Jurkat, Clone E6-1 (cell line): ENCODE data around the gene PSMB10.

Experiments used
- DNase-seq: peaks from one replicate; pipeline ENCODE4 v3.0.0-alpha.2; 2011; ENCODE audit warnings: low read depth, low spot score
- H3K4me3 ChIP-seq: 2 replicates; pipeline ENCODE4 v1.5.1; 2011; ENCODE audit warnings: mild to moderate bottlenecking, low read length, control low read depth, moderate library complexity

The PSMB10 gene

DNA sequence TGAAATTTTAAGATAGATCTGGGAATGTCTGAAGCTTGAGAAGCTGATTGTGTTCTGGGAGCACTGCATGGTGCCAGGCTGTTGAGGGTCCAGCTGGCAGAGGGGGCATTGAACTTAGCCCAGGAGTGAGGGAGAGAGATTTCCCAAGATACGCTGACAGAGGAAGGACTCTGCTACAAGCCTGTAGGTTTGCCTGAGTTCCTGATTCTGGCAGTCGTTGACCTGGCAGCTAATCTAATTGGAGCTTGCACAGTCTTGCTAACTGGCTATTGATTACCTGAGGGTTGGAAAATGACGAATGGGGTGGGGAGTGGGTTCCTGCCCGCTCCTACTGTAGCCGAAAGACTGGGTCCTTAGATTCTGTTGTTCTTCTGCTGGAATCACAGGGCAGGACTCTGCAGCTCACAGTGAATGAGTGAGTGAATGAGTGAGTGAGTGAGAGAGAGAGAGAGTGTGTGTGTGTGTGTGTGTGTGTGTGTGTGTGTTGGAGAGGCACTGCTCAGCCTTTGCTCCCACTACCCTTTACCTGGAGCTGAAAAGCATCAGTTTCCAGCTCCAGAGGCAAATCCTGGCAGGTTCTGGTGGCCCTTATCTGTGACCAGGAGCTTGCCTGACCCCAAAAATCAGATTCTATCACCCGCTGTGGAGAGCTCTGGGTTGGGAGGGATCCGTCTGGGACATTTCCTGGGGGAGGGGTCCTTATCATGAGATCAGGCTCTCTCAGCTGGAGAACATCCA, 21.7 kb downstream of the PSMB10 start:
- DNase-seq = no peak
- H3K4me3 ChIP-seq = no peak overlapping the region

DNA sequence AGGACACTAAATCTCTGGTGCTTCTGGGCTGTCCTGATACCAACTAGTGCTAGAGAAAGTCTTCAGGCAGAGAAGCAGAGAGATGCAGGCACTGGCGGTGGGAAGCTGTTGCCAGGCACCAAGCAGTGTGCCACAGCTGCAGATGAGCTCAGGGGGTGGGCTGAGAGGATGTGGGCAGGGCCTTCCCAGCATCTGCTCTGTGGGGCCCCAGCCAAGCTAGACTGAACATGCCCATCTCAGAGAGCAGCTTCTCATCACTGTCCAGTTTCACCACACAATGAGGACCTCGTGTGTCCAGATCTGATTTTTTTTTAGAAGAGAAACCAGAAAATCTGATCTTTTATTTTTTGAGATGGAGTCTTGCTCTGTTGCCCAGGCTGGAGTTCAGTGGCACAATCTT, 26.5 kb downstream of the PSMB10 start:
- H3K4me3 ChIP-seq = no peak overlapping the region
- peak; percentile 65 for DNase-seq

DNA sequence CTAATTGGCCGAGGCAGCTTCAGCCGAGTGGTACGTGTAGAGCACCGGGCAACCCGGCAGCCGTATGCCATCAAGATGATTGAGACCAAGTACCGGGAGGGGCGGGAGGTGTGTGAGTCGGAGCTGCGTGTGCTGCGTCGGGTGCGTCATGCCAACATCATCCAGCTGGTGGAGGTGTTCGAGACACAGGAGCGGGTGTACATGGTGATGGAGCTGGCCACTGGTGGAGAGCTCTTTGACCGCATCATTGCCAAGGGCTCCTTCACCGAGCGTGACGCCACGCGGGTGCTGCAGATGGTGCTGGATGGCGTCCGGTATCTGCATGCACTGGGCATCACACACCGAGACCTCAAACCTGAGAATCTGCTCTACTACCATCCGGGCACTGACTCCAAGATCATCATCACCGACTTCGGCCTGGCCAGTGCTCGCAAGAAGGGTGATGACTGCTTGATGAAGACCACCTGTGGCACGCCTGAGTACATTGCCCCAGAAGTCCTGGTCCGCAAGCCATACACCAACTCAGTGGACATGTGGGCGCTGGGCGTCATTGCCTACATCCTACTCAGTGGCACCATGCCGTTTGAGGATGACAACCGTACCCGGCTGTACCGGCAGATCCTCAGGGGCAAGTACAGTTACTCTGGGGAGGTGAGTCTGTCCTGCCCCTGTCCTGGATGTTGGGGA, 27.5 kb downstream of the PSMB10 start:
- no peak for DNase-seq
- no peak overlapping the region for H3K4me3 ChIP-seq

GRCh38 chr16:67907397-67908180, 29.1 kb downstream of the PSMB10 start:
- no peak overlapping the region for H3K4me3 ChIP-seq
- no peak for DNase-seq

- DNase-seq = no peak
- no peak overlapping the region for H3K4me3 ChIP-seq
Observed at GRCh38 chr16:67902831-67903230, 33.8 kb downstream of the PSMB10 start.

- no peak overlapping the region for H3K4me3 ChIP-seq
- no peak for DNase-seq
Observed at GRCh38 chr16:67901734-67902133, 34.9 kb downstream of the PSMB10 start.

DNA sequence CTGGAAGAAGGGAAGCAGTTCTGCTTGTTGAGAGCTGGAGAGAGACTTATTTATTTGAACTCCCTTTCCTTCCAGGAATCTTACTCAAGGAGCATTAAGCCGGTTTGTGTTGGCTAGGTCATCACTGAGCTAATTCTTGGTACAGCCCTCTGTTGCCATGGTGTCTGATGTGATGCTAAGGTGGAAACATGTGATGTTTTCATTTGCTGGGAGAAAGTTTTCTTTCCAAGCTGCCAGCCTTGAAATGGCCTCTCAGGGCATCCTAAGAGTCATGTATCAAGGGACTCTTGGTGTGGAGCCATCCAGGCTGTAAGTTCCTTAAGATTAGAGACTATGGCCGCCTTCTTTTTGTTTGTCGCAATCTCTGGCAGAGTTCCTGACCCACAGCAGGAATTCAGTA, 39.4 kb downstream of the PSMB10 start:
- DNase-seq = no peak
- no peak overlapping the region for H3K4me3 ChIP-seq

DNA sequence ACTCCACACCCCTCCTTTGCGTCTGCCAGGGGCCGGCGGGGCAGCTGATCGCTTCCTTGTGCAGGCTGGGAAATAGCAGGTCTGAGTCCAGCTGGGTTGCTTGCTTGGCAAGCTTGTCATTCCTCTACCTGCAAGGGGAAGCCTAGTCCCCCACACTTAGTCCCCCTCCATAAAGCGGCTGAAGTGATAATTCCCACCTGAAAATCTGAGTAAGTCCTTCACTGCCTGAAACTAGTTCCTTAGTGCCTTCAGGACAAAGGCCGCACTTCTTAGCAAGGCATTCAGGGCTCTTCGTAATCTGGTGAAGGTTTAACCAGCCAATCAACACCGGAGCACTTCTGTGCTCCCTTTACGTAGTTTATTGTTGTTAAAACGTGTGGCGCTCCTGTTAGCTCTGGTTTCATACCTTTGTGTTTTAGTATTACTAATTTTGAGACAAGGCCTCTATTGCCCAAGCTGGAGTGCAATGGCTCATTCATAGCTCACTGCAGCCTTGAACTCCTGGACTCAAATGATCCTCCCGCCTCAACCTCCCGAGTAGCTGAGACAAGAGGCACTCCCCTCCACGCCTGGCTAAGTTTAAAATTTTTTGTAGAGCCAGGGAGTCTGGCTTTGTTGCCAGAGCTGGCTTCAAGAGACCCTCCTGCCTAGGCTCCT, 42.8 kb downstream of the PSMB10 start:
- DNase-seq = no peak
- H3K4me3 ChIP-seq = peak overlapping the region; percentile 91

- H3K4me3 ChIP-seq = peak within 1 kb of the TSS; percentile 91
- peak; percentile 82 for DNase-seq
Observed at GRCh38 chr16:67892899-67893742, 43.5 kb downstream of the PSMB10 start, which contains the start of gene PSKH1. Gene PSKH1, plus strand, starts transcription at chr16:67893254. Its CDS starts 15,496 bp downstream, at chr16:67908750.

DNA sequence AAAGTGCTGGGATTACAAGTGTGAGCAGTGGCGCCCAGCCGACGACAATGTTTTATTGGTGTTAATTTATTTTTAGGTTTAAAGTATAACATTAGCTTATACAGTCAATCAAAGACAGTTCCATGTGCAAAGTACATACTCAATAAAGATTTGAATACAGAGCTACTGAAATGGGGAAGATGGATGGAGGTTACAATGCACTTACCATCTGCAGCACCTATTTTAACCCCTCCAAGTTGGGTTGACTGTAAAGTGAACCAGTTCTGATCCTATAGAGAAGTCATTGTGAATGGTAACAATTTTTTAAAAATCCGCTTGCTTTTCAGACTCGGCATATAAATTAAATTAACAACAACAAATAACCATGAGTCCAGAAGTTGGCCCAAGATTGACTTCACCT, 44.3 kb downstream of the PSMB10 start:
- DNase-seq = no peak
- H3K4me3 ChIP-seq = peak overlapping the region; percentile 64

GRCh38 chr16:67888331-67888730, 48.3 kb downstream of the PSMB10 start:
- DNase-seq = no peak
- no peak overlapping the region for H3K4me3 ChIP-seq

- no peak overlapping the region for H3K4me3 ChIP-seq
- DNase-seq = no peak
Observed at GRCh38 chr16:67886387-67886786, 50.3 kb downstream of the PSMB10 start.

GRCh38 chr16:67885976-67886375, 50.7 kb downstream of the PSMB10 start:
- H3K4me3 ChIP-seq = no peak overlapping the region
- DNase-seq = no peak

GRCh38 chr16:67885545-67885944, 51.1 kb downstream of the PSMB10 start:
- H3K4me3 ChIP-seq = no peak overlapping the region
- no peak for DNase-seq

- no peak within 1 kb of the TSS for H3K4me3 ChIP-seq
- no peak for DNase-seq
Observed at GRCh38 chr16:67884684-67885083, 52.0 kb downstream of the PSMB10 start, which contains the start of gene NRN1L. Gene NRN1L, plus strand, starts transcription at chr16:67884885. Its CDS starts 19 bp downstream, at chr16:67884904.
